OCI-LY1 (cell line): ENCODE measurements around the gene XIAP.

Experiments
- EZH2 ChIP-seq: fragments of 200-600 bp; sonication (generic), shearing (Covaris generic); IDR thresholded peaks from 2 replicates; pipeline ENCODE4 v1.8.0; 2017; ENCODE audit warnings: borderline replicate concordance, mixed run types, mild to moderate bottlenecking, antibody characterized with exemption, low read length, moderate library complexity, mixed read lengths
- TF ChIP-seq, protein P1 (sequence below): fragments of 200-600 bp; sonication (generic), shearing (Covaris generic); IDR thresholded peaks from 2 replicates; pipeline ENCODE4 v1.5.1; 2017; ENCODE audit warnings: mild to moderate bottlenecking, antibody characterized with exemption, low read length, moderate library complexity, mixed read lengths

DNA sequence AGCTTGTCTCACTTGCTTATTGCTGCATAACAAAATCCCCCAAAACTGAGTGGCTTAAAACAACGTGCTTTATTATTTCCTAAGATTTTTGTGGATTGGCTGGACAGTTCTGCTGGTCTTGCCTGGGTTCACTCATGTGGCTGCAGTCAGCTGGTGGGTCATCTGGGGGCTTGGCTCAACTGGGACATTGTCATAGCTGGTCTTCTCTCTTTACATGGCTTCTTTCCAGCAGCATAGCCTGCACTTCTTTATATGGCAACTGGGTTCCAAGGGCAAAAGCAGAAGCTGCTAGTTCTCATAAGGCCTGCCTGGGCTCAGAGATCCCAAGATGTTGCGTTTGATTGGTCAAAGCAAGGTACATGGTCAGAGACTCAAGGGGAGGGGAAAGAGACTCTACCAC, 68.0 kb downstream of the XIAP start:
- TF ChIP-seq, protein P1, sequence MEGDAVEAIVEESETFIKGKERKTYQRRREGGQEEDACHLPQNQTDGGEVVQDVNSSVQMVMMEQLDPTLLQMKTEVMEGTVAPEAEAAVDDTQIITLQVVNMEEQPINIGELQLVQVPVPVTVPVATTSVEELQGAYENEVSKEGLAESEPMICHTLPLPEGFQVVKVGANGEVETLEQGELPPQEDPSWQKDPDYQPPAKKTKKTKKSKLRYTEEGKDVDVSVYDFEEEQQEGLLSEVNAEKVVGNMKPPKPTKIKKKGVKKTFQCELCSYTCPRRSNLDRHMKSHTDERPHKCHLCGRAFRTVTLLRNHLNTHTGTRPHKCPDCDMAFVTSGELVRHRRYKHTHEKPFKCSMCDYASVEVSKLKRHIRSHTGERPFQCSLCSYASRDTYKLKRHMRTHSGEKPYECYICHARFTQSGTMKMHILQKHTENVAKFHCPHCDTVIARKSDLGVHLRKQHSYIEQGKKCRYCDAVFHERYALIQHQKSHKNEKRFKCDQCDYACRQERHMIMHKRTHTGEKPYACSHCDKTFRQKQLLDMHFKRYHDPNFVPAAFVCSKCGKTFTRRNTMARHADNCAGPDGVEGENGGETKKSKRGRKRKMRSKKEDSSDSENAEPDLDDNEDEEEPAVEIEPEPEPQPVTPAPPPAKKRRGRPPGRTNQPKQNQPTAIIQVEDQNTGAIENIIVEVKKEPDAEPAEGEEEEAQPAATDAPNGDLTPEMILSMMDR, result no peak
- no peak for TF ChIP-seq EZH2
